Measurements from ENCODE around the gene PPIH. TPM values are rescaled to one million over a fixed set of nuclear protein-coding genes. Genes with fewer than 3 reads are reported as not detected.

The PPIH gene
- total and polyA plus RNA-seq, 10 of the 15 experiments (the other 5 are each of a cell fraction or from before 2014, with no cell fraction given): 75.1 to 172 (median 122) TPM

DNA sequence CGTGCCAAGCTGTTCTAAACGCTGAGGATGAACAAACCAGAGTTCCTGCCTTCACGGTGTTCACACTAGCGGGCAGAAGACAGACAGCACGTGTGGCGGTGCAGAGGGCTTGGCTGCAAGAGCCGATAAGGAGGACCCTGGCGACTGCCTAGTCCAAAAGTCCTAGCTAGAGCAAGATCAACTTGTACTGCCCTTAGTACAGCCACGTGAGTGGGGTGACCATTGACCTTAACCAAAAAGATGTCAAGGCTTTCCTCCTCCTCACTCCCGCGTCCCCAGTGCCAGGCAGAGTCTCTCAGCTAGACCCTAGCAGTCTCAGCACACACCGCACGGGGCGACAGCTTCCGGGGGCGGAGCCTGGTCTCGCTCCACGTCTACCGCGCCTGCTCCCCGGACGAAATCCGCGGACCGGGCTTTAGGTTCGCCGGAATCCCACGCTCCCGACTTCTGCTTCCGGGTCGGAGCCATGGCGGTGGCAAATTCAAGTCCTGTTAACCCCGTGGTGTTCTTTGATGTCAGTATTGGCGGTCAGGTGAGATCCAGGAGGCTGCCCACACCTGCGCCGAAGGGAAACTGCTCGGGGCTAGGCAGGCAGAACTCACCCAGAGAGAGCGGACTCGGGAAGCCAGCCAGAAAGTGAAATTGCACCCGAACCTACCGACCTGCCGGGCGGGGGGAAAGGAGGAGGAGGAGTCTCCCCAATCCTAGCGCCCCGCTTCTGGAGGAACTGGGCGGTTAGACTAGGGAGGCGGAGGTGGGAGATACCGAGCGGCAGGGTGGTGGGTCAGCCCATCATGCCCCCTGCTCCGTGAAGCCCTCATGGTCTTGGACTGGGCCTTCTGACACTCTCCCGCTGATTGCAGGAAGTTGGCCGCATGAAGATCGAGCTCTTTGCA lies at the start of gene PPIH (continued):
- TF ChIP-seq SPI1 (IDR thresholded peaks at IDR 0.05; ENCODE audit: borderline replicate concordance, insufficient read depth, low read depth, low read length): no peak
- peak; percentile 96 for TF ChIP-seq TCF7 (IDR thresholded peaks at IDR 0.05; ENCODE audit: borderline replicate concordance)
- TF ChIP-seq POLR2AphosphoS5 (IDR thresholded peaks at IDR 0.05; ENCODE audit: low read length): peak; percentile 86
- TF ChIP-seq, protein P1, sequence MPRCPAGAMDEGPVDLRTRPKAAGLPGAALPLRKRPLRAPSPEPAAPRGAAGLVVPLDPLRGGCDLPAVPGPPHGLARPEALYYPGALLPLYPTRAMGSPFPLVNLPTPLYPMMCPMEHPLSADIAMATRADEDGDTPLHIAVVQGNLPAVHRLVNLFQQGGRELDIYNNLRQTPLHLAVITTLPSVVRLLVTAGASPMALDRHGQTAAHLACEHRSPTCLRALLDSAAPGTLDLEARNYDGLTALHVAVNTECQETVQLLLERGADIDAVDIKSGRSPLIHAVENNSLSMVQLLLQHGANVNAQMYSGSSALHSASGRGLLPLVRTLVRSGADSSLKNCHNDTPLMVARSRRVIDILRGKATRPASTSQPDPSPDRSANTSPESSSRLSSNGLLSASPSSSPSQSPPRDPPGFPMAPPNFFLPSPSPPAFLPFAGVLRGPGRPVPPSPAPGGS (IDR thresholded peaks at IDR 0.05; ENCODE audit: borderline replicate concordance, insufficient read depth, low read depth, low read length, poor library complexity, severe bottlenecking): no peak
- peak; percentile 87; the same call in 1 of the 2 replicates for TF ChIP-seq SMAD5 (IDR thresholded peaks at IDR 0.05; ENCODE audit: low read depth)
- TF ChIP-seq FOXM1 (IDR thresholded peaks at IDR 0.05; ENCODE audit: low read depth, low read length): no peak
- peak; percentile 89 for TF ChIP-seq SREBF1 (IDR thresholded peaks at IDR 0.05; ENCODE audit: low read length)
- TF ChIP-seq RFX5 (IDR thresholded peaks at IDR 0.05; ENCODE audit: low read depth, low read length): peak; percentile 44; the same call in 1 of the 2 replicates
- TF ChIP-seq TBL1XR1 (IDR thresholded peaks at IDR 0.05; ENCODE audit: low read depth, low read length): peak; percentile 42; the same call in 1 of the 2 replicates
- peak; percentile 84; the same call in 1 of the 2 replicates for TF ChIP-seq MXI1 (IDR thresholded peaks at IDR 0.05; ENCODE audit: low read depth, low read length)
- TF ChIP-seq JUND (IDR thresholded peaks at IDR 0.05; ENCODE audit: low read depth, low read length): no peak
- TF ChIP-seq, protein P2, sequence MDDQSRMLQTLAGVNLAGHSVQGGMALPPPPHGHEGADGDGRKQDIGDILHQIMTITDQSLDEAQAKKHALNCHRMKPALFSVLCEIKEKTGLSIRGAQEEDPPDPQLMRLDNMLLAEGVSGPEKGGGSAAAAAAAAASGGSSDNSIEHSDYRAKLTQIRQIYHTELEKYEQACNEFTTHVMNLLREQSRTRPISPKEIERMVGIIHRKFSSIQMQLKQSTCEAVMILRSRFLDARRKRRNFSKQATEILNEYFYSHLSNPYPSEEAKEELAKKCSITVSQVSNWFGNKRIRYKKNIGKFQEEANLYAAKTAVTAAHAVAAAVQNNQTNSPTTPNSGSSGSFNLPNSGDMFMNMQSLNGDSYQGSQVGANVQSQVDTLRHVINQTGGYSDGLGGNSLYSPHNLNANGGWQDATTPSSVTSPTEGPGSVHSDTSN (IDR thresholded peaks at IDR 0.05; ENCODE audit: insufficient replicate concordance, low read depth, low read length): peak; percentile 5
- TF ChIP-seq POU2F2 (IDR thresholded peaks at IDR 0.05; ENCODE audit: borderline replicate concordance, low read depth, low read length): peak; percentile 74; the same call in 2 of the 3 replicates
- peak; percentile 36 to 84 for TF ChIP-seq EGR1 (IDR thresholded peaks at IDR 0.05; ENCODE audit: borderline replicate concordance in 1 of 2, low read depth in 2 of 2, low read length in 2 of 2)
- peak; percentile 74 for TF ChIP-seq CBFB (IDR thresholded peaks at IDR 0.05; ENCODE audit: low read depth)
- TF ChIP-seq, protein P3, sequence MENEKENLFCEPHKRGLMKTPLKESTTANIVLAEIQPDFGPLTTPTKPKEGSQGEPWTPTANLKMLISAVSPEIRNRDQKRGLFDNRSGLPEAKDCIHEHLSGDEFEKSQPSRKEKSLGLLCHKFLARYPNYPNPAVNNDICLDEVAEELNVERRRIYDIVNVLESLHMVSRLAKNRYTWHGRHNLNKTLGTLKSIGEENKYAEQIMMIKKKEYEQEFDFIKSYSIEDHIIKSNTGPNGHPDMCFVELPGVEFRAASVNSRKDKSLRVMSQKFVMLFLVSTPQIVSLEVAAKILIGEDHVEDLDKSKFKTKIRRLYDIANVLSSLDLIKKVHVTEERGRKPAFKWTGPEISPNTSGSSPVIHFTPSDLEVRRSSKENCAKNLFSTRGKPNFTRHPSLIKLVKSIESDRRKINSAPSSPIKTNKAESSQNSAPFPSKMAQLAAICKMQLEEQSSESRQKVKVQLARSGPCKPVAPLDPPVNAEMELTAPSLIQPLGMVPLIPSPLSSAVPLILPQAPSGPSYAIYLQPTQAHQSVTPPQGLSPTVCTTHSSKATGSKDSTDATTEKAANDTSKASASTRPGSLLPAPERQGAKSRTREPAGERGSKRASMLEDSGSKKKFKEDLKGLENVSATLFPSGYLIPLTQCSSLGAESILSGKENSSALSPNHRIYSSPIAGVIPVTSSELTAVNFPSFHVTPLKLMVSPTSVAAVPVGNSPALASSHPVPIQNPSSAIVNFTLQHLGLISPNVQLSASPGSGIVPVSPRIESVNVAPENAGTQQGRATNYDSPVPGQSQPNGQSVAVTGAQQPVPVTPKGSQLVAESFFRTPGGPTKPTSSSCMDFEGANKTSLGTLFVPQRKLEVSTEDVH (IDR thresholded peaks at IDR 0.05; ENCODE audit: low read depth, partially characterized antibody): peak; percentile 75
- TF ChIP-seq CHD2 (IDR thresholded peaks at IDR 0.05; ENCODE audit: borderline replicate concordance, low read depth, low read length): peak; percentile 79
- peak; percentile 79 for TF ChIP-seq CREB1 (IDR thresholded peaks at IDR 0.05; ENCODE audit: low read depth)
- TF ChIP-seq ZNF207 (IDR thresholded peaks at IDR 0.05; ENCODE audit: borderline replicate concordance): peak; percentile 97
- no peak for TF ChIP-seq WRNIP1 (IDR thresholded peaks at IDR 0.05; ENCODE audit: borderline replicate concordance, low read depth, low read length)
- peak; percentile 50; the same call in 1 of the 2 replicates for TF ChIP-seq GATAD2B (conservative IDR thresholded peaks at IDR 0.05; ENCODE audit: low read depth)
